Inflammatory macrophage (primary cell): ENCODE results near the gene SLC12A8.

Source experiments
- DNase-seq, 2 donors: peaks; one replicate each; pipeline ENCODE4 v3.0.0-alpha.2; 2020 to 2022

The SLC12A8 gene

DNA sequence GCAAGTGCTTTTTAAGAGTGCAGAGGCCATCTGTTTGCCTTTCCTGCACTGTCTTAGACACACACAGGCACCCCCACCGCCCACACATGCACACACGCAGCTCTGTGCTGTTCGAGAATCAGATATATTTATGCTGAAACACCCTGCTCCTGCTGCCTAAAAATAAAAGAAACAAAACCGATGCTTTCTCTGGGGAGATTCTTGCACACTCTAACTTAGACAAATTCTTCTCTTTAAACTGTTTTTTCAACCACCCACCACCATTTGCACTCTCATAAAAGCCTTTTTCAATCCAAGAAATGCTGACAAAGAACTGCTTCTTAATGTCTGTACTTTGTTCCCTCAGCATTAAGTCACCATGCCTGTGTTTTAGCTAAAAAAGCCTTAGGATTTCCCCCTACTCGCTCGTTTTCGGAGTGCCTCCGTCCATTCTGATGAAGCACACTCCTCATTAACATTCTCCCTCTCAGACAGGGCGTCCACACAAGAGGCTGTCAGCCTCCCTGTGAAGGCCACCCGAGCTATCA is 26.2 kb downstream of the SLC12A8 start:
- no peak for DNase-seq

DNA sequence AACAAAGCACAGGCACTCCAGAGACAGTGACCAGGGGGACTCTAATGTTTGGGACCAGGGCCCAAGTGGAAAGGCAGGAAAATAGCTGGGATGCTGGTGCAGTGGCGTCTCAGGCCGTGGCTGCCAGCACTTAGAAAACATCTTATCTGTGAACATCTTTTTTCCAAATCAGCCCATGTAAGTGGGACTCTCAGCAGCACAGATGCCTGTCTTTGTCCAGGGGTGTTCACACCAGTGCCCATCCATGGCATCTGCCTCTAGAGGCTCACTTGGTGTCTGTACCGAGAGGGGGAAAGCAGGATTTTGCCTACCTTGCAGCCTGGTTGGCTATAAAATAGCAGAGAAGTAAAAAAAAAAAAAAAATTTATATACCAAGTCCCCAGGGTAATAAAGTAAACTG is 26.7 kb downstream of the SLC12A8 start:
- no peak for DNase-seq

DNA sequence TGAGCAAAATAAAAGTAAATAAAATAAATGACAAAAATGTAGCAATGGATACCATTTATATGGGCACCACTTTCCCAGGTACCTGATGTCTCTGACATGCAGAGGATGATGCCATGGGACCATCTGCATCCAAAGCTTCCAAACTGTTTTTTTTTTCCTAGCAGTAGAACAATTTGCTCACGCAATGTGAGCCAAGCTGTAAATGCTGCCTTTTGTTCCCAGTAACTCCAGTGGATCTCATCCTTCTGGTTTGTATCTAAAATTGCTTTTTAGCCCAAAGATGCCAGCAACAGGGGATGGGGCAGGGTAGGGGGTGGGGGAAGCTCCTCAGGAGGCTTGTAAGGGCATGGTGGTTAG is 32.7 kb downstream of the SLC12A8 start:
- DNase-seq, result no peak

DNA sequence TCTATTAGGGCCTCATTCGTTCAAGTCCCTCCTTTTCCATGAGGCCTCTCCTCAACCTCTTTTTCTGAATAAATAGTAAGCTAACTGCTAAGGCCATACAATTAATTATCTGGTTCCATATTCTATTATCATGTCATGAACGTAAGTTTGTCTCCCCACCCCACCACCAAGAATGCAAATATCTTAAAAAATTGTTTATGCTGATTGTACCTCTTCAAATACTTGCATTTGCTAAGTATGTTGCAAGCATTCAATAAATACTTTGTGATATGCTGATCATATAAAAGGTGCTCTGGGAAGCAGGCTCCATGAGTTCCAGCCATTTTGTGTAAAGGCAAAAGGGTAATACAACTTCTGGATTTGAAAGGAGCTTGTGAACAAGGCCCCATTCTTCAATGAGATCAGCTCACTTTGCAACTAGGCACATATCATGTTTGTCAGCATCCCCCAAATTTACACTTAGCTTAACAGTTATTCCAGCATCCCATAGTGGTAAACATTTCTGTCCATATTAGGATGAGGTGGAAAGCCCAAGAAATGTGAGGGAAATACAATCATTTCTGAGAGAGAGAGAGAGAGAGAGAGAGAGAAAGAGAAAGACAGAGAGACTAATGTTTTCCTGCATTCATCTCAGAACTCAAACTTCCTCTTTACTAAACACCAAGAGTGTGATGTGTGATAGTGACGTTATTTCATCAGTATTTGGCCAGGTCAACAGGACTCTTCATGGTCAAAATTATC is 33.2 kb downstream of the SLC12A8 start:
- DNase-seq, result no peak

DNA sequence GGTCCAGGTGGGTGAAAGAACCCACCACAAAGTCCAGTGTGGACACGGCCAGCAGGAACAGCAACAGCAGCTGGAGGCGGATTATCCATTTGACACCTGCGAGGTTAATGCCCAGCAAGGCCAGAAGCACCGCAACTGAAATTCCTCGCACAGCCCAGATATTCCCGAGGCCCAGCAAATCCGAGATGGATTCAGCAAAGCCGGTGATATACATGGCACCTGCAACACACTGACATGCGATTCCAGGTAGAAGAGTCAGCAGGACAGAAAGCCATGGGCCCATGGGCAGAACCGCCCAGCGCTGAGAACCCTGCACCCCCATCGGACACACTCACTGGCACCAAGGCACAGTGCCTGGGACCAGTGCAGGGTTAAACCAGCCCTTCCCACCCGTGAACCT is 34.8 kb downstream of the SLC12A8 start:
- no peak for DNase-seq

DNA sequence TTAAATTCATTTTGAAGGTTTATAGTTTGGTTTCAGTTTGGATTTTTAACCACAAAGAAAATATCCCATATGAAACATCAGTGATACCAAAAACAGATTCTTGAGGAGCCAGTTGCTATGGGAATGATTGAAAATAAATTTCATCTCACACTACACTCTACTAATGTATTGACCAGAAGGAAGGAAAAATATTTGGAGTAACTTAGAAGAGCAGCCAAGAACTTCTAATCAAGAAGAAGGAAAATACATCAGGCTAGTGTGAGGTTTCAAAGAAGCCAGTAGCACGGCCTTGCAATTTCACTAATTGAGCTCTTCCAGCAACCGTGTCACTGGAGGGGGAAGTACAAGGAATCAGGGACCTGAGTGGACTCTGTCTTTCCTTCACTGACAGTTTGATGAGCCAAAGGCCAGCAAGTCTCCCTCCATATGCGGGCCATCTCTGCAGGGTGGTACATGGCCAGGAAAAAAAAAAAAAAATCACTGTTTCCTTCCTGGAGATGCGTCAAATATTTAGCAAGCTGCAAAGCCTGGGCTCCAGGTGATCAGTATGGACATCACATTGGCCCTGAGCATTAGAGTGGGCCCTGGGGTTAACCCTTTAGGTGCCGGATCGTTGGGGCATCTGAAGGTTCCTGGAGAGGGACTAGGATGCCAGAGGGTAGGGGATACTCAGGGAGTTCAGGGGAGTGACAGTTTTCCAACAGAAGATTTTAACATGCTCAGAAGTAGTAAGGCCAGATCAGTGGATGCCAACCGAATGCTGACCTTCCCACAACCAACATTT is 37.1 kb downstream of the SLC12A8 start:
- DNase-seq, result no peak

DNA sequence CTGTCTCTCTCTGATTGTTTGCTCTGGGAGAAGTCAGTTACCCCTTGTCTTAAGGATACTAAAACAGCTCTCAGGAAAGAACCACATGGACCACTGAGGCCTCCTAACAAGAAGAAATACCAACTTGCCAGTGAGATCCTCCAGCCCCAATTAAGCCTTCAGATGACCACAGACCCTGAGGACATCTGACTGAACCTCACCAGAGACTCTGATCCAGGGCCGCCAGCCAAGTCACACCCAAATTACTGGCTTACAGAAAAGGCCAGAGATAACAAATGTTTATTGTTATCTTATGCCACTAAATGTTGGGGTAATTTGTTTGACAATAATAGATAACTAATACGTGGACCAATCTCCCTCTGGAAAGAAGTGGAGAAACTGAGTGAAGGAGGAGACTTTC is 40.2 kb downstream of the SLC12A8 start:
- DNase-seq, result no peak

DNA sequence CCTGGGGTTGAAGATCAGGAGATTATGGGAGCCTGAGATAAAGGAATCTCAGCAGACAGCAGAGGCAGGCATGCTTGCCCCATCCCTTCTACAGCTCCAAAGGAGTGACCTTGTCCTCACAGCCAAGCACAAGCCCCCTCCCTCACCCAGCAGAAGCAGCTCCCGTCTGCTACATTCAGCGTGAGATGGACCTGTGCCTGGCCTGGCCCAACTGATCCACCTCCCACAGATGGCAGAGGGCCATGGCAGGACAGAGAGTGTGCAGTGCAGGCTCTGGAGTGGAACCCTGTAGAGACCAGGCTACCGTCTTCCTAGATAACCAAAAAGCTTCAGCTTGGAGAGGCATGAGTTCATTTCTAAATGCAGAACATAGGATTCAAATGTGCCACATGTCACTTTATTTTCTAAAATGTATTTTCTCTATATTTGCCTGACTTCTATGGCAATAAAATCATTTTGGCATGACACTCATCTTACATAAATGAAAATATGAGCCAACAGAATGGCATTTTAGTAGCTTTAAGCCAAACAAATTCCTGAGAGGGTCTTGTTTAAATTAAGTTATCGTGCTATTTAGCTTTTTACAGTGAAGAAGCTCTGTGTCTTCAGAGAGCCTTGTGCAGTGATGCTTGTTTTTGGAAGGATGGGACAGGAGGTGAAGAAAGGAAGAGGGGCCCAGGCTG is 43.7 kb downstream of the SLC12A8 start:
- DNase-seq, result no peak

DNA sequence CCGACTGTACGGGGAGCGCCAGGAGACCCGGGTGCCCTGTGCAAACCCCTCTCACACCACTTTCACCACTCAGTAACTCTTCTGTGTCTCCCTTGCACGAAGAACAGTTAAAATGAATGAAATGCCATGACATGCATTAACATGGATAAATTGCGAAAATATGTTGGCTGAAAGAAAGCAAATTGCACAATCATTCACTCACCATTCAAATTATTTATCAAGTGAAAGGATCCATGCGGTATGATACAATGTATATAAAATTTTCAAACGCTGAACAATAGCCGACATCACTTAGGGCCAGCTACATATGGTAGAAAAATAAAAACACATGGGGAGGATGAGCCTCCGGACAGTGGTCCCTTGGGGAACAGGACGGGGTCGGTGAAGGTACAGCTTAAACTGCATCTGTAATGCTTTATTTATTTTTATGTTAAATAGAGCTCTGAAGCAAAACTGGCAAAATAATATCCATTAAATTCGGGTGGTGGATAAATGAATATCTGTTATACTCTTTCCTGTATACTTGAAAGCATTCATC is 45.9 kb downstream of the SLC12A8 start:
- DNase-seq, result no peak

DNA sequence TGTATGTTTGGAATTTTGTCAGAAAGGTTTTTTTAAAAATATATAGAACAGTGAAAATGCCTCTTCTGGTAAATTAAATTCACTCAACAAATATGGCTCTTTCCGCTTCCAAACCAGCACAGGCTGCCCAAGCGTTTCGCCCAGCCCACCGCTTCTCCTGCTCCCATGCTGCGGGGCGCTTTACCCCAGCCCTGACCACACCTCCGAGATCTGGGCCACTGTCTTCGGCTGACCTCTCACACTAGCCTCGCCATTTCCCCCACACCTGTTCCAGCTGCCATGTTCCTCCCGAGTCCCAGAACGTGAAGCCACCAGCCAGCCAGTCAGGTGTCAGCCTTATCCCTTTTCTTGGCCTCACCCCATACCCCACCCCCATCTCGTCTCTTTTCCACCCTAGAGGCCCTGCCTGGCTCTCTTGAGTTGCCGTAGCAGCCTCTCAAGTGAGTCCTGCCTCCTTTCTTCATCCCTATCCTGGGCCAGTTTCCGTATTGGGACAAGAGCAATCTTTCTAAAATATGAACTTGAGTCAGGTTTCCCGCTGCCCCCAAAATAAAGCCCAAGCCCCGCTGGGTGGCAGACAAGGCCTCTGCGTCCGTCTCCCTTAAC is 46.5 kb downstream of the SLC12A8 start:
- DNase-seq, result no peak

DNA sequence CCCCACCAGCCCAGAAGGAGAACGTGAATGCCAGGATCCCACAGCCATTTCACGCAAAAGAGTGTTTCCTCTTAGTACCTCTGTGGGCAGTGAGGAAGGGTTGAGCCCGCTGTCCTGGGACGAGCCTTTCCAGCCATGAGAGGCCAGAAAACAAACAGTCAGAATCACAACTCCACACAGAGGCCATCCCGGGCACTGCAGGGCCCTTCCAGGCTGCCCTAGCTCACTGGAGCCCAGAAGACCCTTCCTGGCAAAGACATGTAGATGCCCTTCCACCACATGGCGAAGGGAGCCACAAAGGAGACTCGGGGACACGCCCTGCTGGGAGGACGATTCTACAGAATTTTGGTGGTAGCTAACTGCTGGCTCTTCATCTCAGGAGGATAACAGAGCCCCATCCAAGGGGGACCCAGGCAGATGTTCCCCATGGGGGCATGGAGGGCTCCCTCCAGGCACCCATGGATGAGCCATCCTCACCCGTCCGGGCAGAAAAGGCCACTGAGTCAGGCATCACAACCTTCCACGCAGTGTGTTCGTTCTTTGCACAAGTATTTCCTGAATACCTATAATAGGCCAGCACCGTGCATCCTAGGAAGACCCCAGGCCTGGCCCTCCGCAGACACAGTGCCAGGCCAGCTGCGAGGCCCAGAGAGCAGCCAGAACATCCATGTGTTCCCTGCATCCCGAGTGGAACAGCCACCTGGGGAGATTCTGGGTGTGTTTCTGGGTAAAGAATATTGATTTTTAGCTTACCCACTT is 47.2 kb downstream of the SLC12A8 start:
- DNase-seq, result peak; percentile 60 to 75

DNA sequence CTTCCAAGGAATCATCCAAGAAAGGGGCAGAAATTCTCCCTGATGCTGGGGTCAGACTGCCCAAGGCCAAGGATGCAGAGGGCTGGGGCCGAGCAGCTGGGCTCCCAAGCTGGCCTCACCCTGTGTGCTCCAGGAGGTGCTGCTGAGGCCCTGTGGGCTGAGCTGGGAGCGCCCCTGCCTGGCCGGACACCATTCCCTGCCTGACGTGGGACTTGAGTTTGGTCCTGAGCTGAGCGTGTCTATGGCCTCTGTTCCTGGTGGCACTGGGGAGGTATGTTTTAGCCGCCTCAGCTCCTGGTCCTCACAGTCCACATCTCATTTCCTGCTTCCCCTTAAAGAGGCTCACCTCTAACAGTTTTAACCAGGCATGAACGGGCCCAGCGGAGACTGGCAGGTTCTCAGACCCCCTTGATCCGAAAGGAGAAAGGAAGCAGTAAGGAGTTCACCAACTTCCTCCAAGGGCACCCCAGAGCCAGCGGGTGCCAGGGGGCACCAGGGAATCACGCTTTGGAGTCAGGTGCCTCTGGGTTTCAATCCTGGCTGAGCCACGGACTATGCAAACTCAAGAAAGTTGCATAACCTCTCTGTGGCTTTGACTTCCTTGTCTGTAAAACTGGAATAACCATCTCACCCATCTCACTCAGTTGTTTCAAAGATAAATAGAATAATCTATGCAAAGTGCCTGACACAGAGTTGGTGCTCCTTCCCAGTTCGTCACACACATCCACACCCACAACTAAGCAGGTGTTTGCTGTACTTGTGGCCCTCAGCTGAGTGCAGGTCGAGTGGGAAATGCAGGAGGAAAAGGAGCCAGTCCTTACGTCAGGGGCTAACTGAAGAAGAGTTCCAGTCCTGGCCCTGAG is 48.6 kb downstream of the SLC12A8 start:
- peak; percentile 73 for DNase-seq

DNA sequence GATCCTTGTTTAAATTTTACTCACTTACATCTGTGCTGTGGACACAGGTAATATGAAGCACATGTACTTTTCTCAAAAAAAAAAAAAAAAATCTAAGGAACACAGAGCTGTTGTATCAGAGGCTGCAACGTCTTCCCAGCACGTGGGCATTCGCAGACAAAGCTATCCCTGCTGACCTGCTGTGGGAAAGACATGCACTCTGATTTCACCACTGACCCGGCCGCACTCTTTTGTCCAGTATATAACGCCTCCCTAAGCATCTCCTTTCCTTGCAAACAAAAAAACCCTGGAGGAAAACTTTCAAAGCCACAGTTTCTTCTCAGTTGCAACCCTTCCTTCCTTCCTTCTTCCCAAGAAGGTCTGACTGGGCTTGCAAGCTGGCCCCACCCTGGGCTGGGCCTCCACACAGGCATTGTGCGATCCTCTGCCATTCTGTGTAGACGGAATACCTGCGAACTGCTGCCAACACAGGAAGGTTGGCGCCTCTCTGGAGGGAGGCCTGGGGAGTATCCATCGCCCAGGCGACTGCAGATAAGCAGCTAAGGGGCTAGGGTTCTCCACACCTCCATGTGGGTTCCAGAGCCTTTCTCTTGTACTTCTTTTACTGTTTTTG is 50.8 kb downstream of the SLC12A8 start:
- DNase-seq, result no peak

DNA sequence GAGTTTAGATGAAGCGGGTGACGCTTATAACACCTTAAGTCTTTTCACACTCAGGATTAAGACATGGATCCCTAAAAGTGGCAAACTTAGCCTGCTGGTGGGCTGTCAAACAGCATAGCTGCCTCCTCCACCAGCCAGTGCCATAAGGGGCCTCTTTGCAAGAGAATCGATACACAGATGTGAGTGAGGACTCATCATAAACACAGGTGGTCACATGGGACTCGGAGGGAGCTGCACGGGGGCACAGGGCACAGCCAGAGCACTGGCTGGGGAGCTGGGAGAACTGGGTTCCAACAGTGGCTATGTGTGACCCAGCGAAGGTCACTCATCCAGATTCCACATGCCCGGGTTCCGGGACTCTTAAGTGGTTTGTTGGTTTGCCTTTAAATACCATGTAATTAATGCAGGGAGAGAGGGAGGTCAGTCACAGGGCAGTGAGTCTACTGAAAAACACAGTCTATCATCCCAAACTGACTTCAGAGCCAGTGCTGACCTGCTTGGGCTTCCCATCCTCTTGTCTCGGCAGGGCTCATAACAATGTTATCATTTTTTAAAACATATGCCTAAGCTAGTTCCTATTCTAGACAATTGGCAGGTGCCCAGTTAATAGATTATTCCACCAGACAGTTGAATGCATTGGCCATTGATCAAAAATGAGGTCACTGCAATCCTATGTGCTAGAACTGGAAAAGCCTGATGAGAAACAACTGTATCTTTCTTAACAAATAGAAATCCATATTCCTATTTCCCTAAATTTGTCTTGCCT is 51.8 kb downstream of the SLC12A8 start:
- no peak for DNase-seq

DNA sequence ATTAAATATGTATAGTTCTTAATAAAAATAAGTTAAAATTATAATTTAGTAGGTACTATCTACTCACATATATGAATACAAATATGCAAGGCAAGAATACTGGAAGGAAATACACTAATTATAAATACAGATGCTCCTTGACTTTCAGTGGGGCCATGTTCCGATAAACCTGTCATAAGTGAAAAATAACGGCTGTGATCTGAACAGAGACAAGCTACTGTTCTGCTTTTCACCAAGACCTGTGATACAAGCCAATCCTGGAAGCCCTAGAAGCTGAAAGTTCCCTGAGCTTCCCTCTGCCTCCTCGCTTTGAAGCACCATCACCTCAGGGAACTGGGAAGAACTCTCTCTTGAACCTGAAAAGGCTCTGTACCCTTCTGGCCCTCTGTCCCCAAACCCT is 55.4 kb downstream of the SLC12A8 start:
- DNase-seq, result no peak

DNA sequence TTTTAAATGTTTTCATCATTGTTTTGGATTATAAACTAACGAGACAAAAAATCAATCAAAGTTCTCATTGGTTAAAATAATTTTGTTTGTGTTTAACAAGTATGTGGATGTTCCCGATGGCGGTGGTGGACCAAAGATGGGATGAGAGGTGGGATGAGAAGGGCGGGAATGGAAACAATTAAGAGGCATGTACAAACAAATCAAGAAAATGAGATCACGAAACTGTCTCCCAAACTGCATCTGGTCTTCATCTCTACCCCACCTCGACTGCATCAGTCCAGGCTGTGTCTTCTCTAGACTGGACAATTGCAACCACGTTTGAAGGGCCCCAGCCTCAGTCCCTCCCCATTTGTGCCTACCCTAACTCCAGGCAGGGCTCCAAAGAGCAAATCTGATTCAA is 56.1 kb downstream of the SLC12A8 start:
- no peak for DNase-seq

DNA sequence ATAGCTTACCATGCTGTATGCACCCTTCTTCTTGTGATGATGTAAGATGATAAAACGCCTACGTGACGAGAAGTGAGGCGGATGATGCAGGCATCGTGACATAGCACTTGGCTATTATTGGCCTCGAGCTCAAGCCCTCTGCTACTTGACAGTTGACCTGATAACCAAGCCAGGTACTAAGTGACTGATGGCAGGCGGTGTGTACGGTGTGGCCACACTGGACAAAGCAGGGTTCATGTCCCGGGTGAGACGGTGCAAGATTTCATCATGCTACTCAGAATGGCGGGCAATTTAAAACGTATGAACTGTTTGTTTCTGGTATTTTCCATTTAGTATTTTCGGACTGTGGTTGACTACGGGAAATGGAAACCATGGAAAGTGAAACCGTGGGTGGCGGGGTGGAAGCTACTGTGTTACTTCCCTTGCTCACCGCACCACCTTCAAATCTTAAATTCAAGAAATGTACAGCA is 57.7 kb downstream of the SLC12A8 start:
- DNase-seq, result peak; percentile 71 to 80

DNA sequence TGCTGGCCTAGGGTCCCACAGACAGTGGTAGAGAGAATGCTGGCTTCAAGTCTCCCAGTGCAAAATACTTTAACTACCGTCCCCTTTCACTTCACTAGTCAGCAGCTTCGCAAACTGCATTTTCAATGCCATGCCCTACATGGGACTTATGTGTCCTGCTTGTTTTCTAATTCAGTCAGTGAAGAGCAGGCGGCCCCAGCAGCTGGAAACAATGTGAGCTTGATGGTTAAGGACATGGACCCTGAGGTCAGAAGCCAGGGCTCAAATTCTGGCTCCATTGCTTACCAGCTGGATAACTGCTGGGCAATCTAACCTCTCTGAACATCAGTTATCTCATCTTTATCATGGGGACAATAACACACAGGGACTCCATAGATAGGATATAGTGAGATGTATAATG is 58.4 kb downstream of the SLC12A8 start:
- DNase-seq, result no peak

DNA sequence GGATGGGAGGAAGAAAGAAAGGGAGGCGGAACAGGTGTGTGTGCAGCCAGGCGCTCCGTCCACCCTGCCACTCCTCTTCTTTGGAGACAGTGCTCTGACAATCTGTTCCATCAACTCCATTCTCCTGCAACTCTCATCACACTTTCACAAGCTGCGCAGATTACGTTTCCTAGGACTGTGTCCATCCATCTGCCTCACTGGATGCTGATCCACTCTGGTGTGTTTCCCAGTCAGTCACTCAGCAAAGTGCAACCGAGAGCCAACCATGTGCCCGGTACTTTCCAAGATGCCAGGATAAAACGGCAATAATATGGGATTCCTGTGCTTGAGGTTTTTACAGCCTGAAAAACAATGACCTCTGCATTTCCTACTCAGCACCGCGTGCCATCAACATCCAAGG is 59.6 kb downstream of the SLC12A8 start:
- DNase-seq, result no peak

DNA sequence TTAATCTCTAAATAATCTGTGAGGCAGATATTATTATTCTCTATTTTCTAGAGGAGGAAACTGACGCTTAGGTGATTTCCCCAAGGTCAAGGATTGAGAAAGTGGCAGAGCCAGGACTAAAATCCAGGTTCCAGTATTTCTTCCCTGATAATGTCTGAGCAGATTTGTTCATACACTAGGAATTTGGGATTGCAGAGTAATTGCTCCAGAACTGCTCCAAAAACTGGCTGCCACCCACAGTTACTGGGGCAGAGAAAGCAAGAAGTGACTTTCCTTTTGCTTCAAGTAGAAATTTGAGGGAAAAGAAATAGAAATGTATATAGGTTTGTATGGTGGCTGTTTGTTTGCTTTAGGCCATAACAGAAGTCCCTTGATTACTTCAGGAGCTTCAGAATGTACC is 60.6 kb downstream of the SLC12A8 start:
- no peak for DNase-seq
